Activated naive CD8-positive, alpha-beta T cell treated with anti-CD3 and anti-CD28 coated beads, Interleukin-2, amount 50 U/mL, for 16 hours (primary cell): Measurements from ENCODE around the gene CEMIP2.

Experiments
- DNase-seq: peaks from one replicate; pipeline ENCODE4 v3.0.0-alpha.2; 2020; ENCODE audit warnings: low read depth, low spot score

CEMIP2 gene

DNA sequence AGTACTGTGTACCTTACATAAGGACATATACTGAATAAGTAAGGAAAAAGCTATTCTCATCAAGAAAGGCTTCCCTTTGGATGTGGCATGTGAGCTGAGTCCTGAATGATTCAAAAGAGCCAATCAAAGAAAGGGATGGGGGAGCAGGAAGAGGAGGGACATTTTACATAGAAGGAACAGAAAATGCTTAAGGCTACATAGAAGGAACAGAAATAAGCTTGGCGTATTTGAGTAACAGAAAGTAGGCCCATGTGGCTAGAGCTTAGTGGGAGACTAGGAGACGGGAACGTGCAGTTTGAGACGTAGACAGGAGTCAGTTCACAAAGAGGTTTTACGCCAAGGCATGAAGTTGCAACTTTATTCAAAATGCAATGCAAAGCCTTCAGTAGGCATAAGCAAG, 126.3 kb downstream of the CEMIP2 start:
- DNase-seq: no peak

DNA sequence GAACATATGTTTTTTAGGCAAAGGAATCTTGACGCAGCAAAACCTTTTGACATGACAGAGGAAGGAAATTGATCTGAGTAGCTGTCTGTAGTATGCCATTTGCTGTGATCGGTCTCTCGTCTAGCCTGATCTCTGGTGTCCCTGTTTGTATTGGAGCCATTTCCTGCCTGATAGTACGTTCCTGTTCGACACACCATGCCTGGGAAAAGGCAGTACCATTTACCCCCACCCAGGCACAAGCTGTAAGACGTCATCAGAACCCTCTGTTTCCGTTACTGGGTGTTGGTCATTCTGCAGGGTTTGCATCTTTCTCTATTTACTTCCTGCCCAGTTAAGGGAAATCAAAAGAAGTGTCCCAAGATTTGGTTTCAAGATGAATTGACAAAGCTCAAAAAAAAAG, 129.7 kb downstream of the CEMIP2 start:
- no peak for DNase-seq

DNA sequence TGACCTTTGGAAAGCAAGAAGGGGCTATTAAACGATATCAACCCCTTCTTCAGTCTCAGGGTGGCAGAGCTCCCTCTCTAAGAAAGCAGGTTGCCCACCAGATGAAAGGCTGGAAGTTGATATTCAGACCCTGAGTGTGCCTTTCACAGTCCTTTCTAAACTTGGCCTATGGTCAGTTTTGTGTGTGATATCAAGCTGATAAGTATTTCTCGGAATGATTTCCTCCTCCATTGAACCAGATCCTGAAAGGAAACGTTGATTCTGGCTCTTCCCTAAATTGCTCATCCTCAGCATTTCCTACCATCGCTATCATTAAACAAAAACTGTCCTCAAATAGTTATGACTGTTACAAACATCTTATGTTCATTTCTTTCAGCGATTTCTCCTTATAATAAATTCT, 130.4 kb downstream of the CEMIP2 start:
- DNase-seq: no peak

DNA sequence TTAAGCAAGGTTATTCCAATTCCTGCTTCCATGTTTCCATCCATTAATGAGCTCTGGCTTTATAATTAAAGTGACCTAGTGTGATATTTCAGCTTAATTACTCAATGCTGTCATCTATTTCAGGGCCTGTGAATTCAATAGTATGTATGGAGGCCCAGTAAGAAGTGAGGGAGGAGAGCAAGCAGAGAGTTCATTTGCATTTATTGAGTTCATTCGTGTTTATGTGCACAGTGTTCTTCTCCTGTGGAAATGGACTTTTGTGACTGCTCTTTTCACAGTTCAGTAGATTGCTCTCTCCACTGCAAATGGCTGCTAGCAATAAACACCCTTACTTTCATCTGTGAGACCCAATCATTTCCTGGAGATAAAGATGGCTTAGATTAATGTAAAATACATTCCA, 130.9 kb downstream of the CEMIP2 start:
- DNase-seq: no peak

DNA sequence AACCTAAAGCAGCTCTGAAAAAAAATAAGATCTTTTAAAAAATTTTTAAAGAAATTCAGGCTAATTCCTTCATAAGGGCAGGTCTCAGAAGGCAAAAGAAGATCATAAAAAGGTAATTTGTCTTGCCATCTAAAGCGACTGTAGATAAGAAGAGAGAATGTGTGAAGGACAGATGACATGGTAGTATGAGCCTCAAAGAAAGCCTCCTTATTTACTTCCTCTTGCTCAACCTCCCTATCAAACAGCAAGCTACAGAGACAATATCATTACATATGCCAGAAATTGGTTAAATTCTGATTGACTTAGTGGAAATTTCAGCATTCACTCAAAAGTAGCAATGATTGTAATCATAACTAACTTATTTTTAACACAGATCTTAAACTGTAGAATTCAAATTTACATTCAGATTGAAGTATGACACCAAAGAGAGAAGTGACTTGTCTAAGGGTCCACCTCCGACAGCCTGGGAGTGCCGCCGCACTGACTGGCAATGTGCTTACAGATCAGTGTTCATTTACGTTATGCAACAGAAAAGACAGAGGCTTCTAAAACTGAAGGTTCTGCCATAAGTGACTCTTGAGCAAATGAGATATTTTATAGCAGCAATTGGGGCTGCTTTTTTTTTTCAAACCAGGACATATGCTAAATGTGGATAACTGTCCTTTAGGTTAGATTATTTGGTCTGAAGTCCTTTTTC, 132.0 kb downstream of the CEMIP2 start:
- no peak for DNase-seq

DNA sequence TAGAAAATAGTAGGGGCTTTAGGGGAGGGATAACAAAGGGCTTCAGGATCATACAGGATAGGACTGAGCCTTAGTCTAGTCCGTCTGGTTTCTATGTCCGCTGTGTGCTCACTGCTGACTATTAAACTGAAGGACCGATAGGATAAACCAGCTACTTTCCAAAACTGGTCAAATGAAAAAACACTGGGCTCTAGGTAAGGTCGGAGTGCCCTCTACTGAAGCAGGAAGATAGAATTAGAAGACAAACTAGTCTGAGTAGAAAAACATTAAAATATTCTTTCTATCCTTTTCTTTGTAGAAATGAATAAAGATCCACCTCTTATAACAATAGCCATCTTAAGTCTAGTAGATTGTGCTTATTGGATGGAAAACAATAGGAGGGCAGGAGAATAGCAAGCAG, 133.6 kb downstream of the CEMIP2 start:
- no peak for DNase-seq
